ENCODE results near the gene WRAP53. TPM values are rescaled to one million over a fixed set of nuclear protein-coding genes. Genes with fewer than 3 reads are reported as not detected.
A peak's percentile ranks its signal among the peaks of the same experiment; 100 is the strongest.

Gene WRAP53
- total RNA-seq, 1 experiment from 2014 or later = 15.2 TPM

GRCh38 chr17:7716901-7717755 lies 28.9 kb downstream of the WRAP53 start, which contains the start of gene DNAH2:
TSS of gene DNAH2 (plus strand) at chr17:7717744. CDS start at chr17:7719735, 1,991 bp downstream.
- no TSS peak for BruUV-seq (replicated peaks)
- Histone ChIP-seq H3K4me1 (no peaks in the 10 kb centered on the region), H3K36me3 (ENCODE audit: control insufficient read depth, insufficient read depth, low read length) (no peaks in the 10 kb centered on the region), H3K4me3 (ENCODE audit: low read depth, low read length) (peak within 1 kb of the TSS; percentile 55), H3K9me3 (no peaks in the 10 kb centered on the region), H3K27me3 (replicated peaks; ENCODE audit: control insufficient read depth, insufficient read depth, low read length) (no peaks in the 10 kb centered on the region)
- Mint-ChIP-seq H3K27ac (ENCODE audit: unreplicated experiment) (peak within 1 kb of the TSS; percentile 17), H3K27me3 (ENCODE audit: insufficient read depth, unreplicated experiment) (peaks cover 11% of the 10 kb centered on the region), H3K36me3 (ENCODE audit: insufficient read depth, unreplicated experiment) (no peaks in the 10 kb centered on the region), H3K9me3 (ENCODE audit: unreplicated experiment) (no peaks in the 10 kb centered on the region), H3K4me3 (ENCODE audit: unreplicated experiment) (peak within 1 kb of the TSS; percentile 85), H3K4me1 (ENCODE audit: low read depth, unreplicated experiment) (no peaks in the 10 kb centered on the region)
- TF ChIP-seq CTCF (IDR thresholded peaks at IDR 0.05; ENCODE audit: insufficient read depth in 1 of 2, low read depth in 1 of 2, low read length in 1 of 2, severe bottlenecking in 1 of 2, unreplicated experiment in 1 of 2) = peak in 1 of 2 experiments; percentile 57
- CTCF ChIA-PET = interaction anchor here (0.6 to 3.0 kb wide), 8 partner anchors 11 to 313 kb away, joined by 4 to 24 read pairs (median 8); partner anchors contain the start of genes EFNB3, SAT2, TMEM256 and WRAP53
- POLR2A ChIA-PET = no interaction called here
- peak; percentile 84 for DNase-seq
- intact Hi-C loops (cut with micrococcal nuclease; ENCODE audit: unreplicated experiment) = no loop called here

- CTCF ChIA-PET = interaction anchor here (1.4 to 3.0 kb wide), 3 partner anchors 12 to 314 kb away, joined by 7 to 24 read pairs (median 11); partner anchors contain the start of genes EFNB3 and TMEM256
These were observed 29.6 kb downstream of the WRAP53 start for GRCh38 chr17:7717756-7718350.

More at GRCh38 chr17:7717756-7718350, 29.6 kb downstream of the WRAP53 start:
- Mint-ChIP-seq H3K27me3 (ENCODE audit: insufficient read depth, unreplicated experiment) (peaks cover 11% of the 10 kb centered on the region), H3K4me3 (ENCODE audit: unreplicated experiment) (peak overlapping the region; percentile 85), H3K9me3 (ENCODE audit: unreplicated experiment) (no peaks in the 10 kb centered on the region), H3K27ac (ENCODE audit: unreplicated experiment) (no peak overlapping the region), H3K4me1 (ENCODE audit: low read depth, unreplicated experiment) (no peaks in the 10 kb centered on the region), H3K36me3 (ENCODE audit: insufficient read depth, unreplicated experiment) (no peaks in the 10 kb centered on the region)
- DNase-seq = no peak
- no peaks in the 10 kb centered on the region for H3K27me3 ChIP-seq (replicated peaks; ENCODE audit: control insufficient read depth, insufficient read depth, low read length)
- H3K4me3 ChIP-seq (ENCODE audit: low read depth, low read length) = peak overlapping the region; percentile 55
- H3K36me3 ChIP-seq (ENCODE audit: control insufficient read depth, insufficient read depth, low read length) = no peaks in the 10 kb centered on the region
- TF ChIP-seq CTCF (IDR thresholded peaks at IDR 0.05; ENCODE audit: insufficient read depth in 1 of 2, low read depth in 1 of 2, low read length in 1 of 2, severe bottlenecking in 1 of 2, unreplicated experiment in 1 of 2) = no peak
- intact Hi-C loops (cut with micrococcal nuclease; ENCODE audit: unreplicated experiment) = no loop called here
- POLR2A ChIA-PET = no interaction called here
- H3K9me3 ChIP-seq = no peaks in the 10 kb centered on the region
- no TSS peak for BruUV-seq (replicated peaks)
- H3K4me1 ChIP-seq = no peaks in the 10 kb centered on the region

Measured in Caco-2 (cell line).